ENCODE data around the gene SAMD7. TPM values are rescaled to one million over a fixed set of nuclear protein-coding genes. Genes with fewer than 3 reads are reported as not detected.

SAMD7 gene
- total RNA-seq, 1 experiment from 2014 or later: not detected

DNA sequence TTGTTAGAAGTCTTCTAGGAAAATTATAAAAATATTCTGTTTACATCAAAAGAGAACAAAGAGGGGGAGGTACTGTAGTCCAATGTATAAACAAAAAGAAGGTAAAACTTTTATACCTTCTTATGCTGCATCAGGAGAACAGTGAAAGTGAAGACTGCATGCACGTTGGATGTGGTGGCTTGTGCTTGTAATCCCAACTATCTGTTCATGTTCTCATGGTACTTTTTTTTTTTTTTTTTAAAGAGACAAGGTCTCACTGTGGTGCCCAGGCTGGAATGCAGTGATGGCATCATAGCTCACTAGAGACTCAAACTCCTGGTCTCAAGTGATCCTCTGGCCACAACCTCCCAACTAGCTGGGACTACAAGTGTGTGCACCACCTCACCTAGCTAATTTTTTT lies 59.5 kb downstream of the SAMD7 start:
- no TSS peak for BruUV-seq (replicated peaks)
- Mint-ChIP-seq H3K4me3 (ENCODE audit: low read depth, unreplicated experiment) (no peak overlapping the region), H3K4me1 (ENCODE audit: low read depth, unreplicated experiment) (peaks cover 35% of the 10 kb centered on the region), H3K36me3 (ENCODE audit: insufficient read depth, unreplicated experiment) (peaks cover 22% of the 10 kb centered on the region), H3K27ac (ENCODE audit: unreplicated experiment) (no peak overlapping the region), H3K27me3 (ENCODE audit: unreplicated experiment) (no peaks in the 10 kb centered on the region), H3K9me3 (ENCODE audit: low read depth, unreplicated experiment) (no peaks in the 10 kb centered on the region)
- TF ChIP-seq, protein P1, sequence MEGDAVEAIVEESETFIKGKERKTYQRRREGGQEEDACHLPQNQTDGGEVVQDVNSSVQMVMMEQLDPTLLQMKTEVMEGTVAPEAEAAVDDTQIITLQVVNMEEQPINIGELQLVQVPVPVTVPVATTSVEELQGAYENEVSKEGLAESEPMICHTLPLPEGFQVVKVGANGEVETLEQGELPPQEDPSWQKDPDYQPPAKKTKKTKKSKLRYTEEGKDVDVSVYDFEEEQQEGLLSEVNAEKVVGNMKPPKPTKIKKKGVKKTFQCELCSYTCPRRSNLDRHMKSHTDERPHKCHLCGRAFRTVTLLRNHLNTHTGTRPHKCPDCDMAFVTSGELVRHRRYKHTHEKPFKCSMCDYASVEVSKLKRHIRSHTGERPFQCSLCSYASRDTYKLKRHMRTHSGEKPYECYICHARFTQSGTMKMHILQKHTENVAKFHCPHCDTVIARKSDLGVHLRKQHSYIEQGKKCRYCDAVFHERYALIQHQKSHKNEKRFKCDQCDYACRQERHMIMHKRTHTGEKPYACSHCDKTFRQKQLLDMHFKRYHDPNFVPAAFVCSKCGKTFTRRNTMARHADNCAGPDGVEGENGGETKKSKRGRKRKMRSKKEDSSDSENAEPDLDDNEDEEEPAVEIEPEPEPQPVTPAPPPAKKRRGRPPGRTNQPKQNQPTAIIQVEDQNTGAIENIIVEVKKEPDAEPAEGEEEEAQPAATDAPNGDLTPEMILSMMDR (IDR thresholded peaks at IDR 0.05; ENCODE audit: unreplicated experiment): no peak
- CTCF ChIA-PET: interaction anchor here (0.6 to 1.7 kb wide), 2 partner anchors 17 to 22 kb away, joined by 3 to 4 read pairs; no protein-coding TSS in a partner anchor
- DNase-seq: no peak
- intact Hi-C loops (cut with micrococcal nuclease; ENCODE audit: unreplicated experiment): loop anchor here (2.0 kb wide), 1 partner anchor 14 kb away; no protein-coding TSS in a partner anchor

DNA sequence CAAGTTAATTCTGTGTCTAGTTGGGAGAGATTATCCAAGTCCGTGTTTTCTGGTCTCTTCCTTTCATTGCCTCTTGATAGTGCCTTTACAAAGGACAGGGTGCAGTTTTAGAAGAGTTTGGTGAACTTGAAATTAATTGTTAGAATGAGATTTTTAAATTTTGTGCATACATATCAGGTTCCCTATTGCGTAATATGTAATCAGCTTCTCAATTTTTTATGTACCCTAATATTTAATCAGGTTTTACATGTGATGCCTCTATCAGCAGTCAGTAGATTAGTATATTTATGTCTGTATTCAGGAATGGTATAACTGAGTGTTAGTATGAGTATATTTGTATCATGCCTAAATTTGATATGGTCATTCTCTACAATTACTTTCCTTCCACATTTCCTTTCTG lies 60.1 kb downstream of the SAMD7 start:
- Mint-ChIP-seq H3K9me3 (ENCODE audit: low read depth, unreplicated experiment) (no peaks in the 10 kb centered on the region), H3K4me1 (ENCODE audit: low read depth, unreplicated experiment) (peaks cover 28% of the 10 kb centered on the region), H3K4me3 (ENCODE audit: low read depth, unreplicated experiment) (no peak overlapping the region), H3K36me3 (ENCODE audit: insufficient read depth, unreplicated experiment) (peaks cover 15% of the 10 kb centered on the region), H3K27ac (ENCODE audit: unreplicated experiment) (no peak overlapping the region), H3K27me3 (ENCODE audit: unreplicated experiment) (no peaks in the 10 kb centered on the region)
- TF ChIP-seq, protein P1 (IDR thresholded peaks at IDR 0.05; ENCODE audit: unreplicated experiment): no peak
- BruUV-seq (replicated peaks): no TSS peak
- intact Hi-C loops (cut with micrococcal nuclease; ENCODE audit: unreplicated experiment): loop anchor here (2.0 kb wide), 1 partner anchor 13 kb away; no protein-coding TSS in a partner anchor
- CTCF ChIA-PET: interaction anchor here (0.6 to 1.7 kb wide), 2 partner anchors 17 to 22 kb away, joined by 3 to 4 read pairs; no protein-coding TSS in a partner anchor
- DNase-seq: no peak

DNA sequence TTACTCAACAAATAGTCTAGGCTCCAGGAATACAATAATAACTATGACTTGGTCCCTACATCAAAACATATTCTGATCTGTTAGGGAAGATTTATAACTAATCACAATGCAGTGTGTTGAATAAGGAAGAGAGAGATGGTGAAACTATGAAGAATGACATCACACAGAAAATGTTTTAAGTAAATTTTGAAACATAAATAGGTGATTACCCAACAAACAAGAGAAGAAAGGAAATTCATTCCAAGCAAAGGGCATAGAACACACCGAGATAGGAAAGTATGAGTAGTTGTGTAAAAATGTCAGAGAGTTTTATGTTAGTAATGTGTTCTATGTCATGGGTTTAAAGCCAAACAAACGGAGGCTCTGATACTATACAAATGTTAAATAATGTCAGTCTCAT lies 68.7 kb downstream of the SAMD7 start:
- CTCF ChIA-PET: interaction anchor here (0.7 kb wide), 1 partner anchor 195 kb away, joined by 3 read pairs; no protein-coding TSS in a partner anchor
- peaks cover 51% of the 10 kb centered on the region for H3K36me3 Mint-ChIP-seq (ENCODE audit: insufficient read depth, unreplicated experiment)
- H3K9me3 Mint-ChIP-seq (ENCODE audit: low read depth, unreplicated experiment): no peaks in the 10 kb centered on the region
- peaks cover 14% of the 10 kb centered on the region for H3K4me1 Mint-ChIP-seq (ENCODE audit: low read depth, unreplicated experiment)
- intact Hi-C loops (cut with micrococcal nuclease; ENCODE audit: unreplicated experiment): loop anchor here (5.0 kb wide), 1 partner anchor 57 kb away; the partner anchor contains the start of gene GPR160
- H3K4me3 Mint-ChIP-seq (ENCODE audit: low read depth, unreplicated experiment): no peak overlapping the region
- H3K27me3 Mint-ChIP-seq (ENCODE audit: unreplicated experiment): no peaks in the 10 kb centered on the region
- DNase-seq: no peak
- TF ChIP-seq, protein P1 (IDR thresholded peaks at IDR 0.05; ENCODE audit: unreplicated experiment): no peak
- peak overlapping the region; percentile 1 for H3K27ac Mint-ChIP-seq (ENCODE audit: unreplicated experiment)
- BruUV-seq (replicated peaks): no TSS peak

DNA sequence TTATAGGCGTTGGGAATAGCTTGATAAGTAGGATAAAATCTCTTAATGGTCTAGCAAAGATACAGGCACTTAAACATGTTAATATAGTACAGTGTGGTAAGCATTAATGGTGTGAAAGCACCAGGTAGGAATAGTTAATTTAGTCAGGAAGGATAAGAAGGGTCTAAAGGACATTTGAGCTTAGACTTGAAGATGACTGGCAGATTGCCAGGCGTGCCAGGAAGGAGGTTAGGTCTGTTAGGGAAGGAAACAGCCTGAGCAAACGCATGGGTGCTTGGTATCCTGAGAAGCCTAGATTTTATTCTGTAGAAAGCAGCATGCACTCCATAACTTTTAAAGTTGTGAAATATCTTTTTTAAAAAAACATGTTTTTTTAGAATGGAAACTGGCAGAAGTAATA lies 72.9 kb downstream of the SAMD7 start:
- Mint-ChIP-seq H3K36me3 (ENCODE audit: insufficient read depth, unreplicated experiment) (peaks cover 61% of the 10 kb centered on the region), H3K27ac (ENCODE audit: unreplicated experiment) (no peak overlapping the region), H3K9me3 (ENCODE audit: low read depth, unreplicated experiment) (no peaks in the 10 kb centered on the region), H3K27me3 (ENCODE audit: unreplicated experiment) (no peaks in the 10 kb centered on the region), H3K4me1 (ENCODE audit: low read depth, unreplicated experiment) (peaks cover 11% of the 10 kb centered on the region), H3K4me3 (ENCODE audit: low read depth, unreplicated experiment) (no peak overlapping the region)
- DNase-seq: no peak
- CTCF ChIA-PET: no interaction called here
- no TSS peak for BruUV-seq (replicated peaks)
- TF ChIP-seq, protein P1 (IDR thresholded peaks at IDR 0.05; ENCODE audit: unreplicated experiment): no peak
- intact Hi-C loops (cut with micrococcal nuclease; ENCODE audit: unreplicated experiment): loop anchor here (2.0 to 5.0 kb wide), 2 partner anchors 13 to 53 kb away; partner anchors contain the start of gene GPR160

Other genes starting within 250 kb of the SAMD7 start
- 137 and 139 TPM in 2 replicates for gene MECOM, start 247.9 kb upstream of the SAMD7 start, total RNA-seq (2022)
- gene TERC, start 146.5 kb upstream of the SAMD7 start, total RNA-seq (2022): 4.7 and 11.0 TPM in 2 replicates
- 2.2 and 2.5 TPM in 2 replicates for gene ACTRT3, start 142.0 kb upstream of the SAMD7 start, total RNA-seq (2022)
- gene MYNN, start 138.2 kb upstream of the SAMD7 start, total RNA-seq (2022): 19.9 and 22.9 TPM in 2 replicates
- 0.27 TPM in 1 of 2 replicates, not detected in the other for gene LRRIQ4, start 98.7 kb upstream of the SAMD7 start, total RNA-seq (2022)
- not detected in 2 replicates for gene LRRC34, start 98.7 kb upstream of the SAMD7 start, total RNA-seq (2022)
- 2.8 and 3.3 TPM in 2 replicates for gene LRRC31, start 41.6 kb upstream of the SAMD7 start, total RNA-seq (2022)
- gene SEC62, start 55.2 kb downstream of the SAMD7 start, total RNA-seq (2022): 143 and 148 TPM in 2 replicates
- 48.6 and 53.8 TPM in 2 replicates for gene GPR160, start 126.4 kb downstream of the SAMD7 start, total RNA-seq (2022)